MM.1S (cell line): Measurements from ENCODE around the gene RBM28.

ENCODE experiments used
- DNase-seq: peaks from one replicate; pipeline ENCODE4 v3.0.0-alpha.2; 2015
- H2AFZ ChIP-seq: fragments of 300-600 bp; sonication (generic); 2 replicates; pipeline ENCODE4 v1.6.0; 2016; ENCODE audit warnings: antibody characterized with exemption, low read length
- H3F3A ChIP-seq: fragments of 300-600 bp; sonication (generic); 2 replicates; pipeline ENCODE4 v1.6.1; 2016; ENCODE audit warnings: mild to moderate bottlenecking, antibody characterized with exemption, low read length, moderate library complexity, mixed read lengths; ENCODE audit not compliant: insufficient read depth
- H3K27ac ChIP-seq: fragments of 300-600 bp; sonication (generic); 2 replicates; pipeline ENCODE4 v1.5.1; 2016; ENCODE audit warnings: mild to moderate bottlenecking, low read length
- H3K27me3 ChIP-seq: fragments of 300-600 bp; sonication (generic); replicated peaks from 2 replicates; pipeline ENCODE4 v1.6.0; 2016; ENCODE audit warnings: low read length; ENCODE audit not compliant: insufficient read depth
- H3K36me3 ChIP-seq: fragments of 300-600 bp; sonication (generic); replicated peaks from 2 replicates; pipeline ENCODE4 v1.6.1; 2016; ENCODE audit warnings: mild to moderate bottlenecking, low read length, mixed read lengths; ENCODE audit not compliant: insufficient read depth
- H3K4me1 ChIP-seq: fragments of 300-600 bp; sonication (generic); 2 replicates; pipeline ENCODE4 v1.6.1; 2016; ENCODE audit warnings: low read length, mixed read lengths
- H3K4me2 ChIP-seq: fragments of 300-600 bp; sonication (generic); 2 replicates; pipeline ENCODE4 v1.6.0; 2016; ENCODE audit warnings: low read depth, low read length
- H3K4me3 ChIP-seq: fragments of 300-600 bp; sonication (generic); 2 replicates; pipeline ENCODE4 v1.5.1; 2016; ENCODE audit warnings: low read length, mixed read lengths
- H3K79me2 ChIP-seq: fragments of 300-600 bp; sonication (generic); 2 replicates; pipeline ENCODE4 v1.6.1; 2016; ENCODE audit warnings: mixed run types, low read length, mixed read lengths
- H3K9ac ChIP-seq: fragments of 300-600 bp; sonication (generic); 2 replicates; pipeline ENCODE4 v1.6.1; 2016; ENCODE audit warnings: low read length, mixed read lengths
- H3K9me2 ChIP-seq: fragments of 300-600 bp; sonication (generic); replicated peaks from 2 replicates; pipeline ENCODE4 v1.6.1; 2016; ENCODE audit warnings: mild to moderate bottlenecking, low read length, mixed read lengths; ENCODE audit not compliant: insufficient read depth
- H3K9me3 ChIP-seq: fragments of 300-600 bp; sonication (generic); replicated peaks from 2 replicates; pipeline ENCODE4 v1.6.1; 2016; ENCODE audit warnings: mild to moderate bottlenecking, low read length, mixed read lengths; ENCODE audit not compliant: insufficient read depth
- H4K20me1 ChIP-seq: fragments of 300-600 bp; sonication (generic); 2 replicates; pipeline ENCODE4 v1.6.1; 2016; ENCODE audit warnings: mild to moderate bottlenecking, low read length, moderate library complexity, mixed read lengths; ENCODE audit not compliant: insufficient read depth
- CTCF ChIP-seq: fragments of 300-600 bp; sonication (generic); IDR thresholded peaks from 2 replicates; pipeline ENCODE4 v1.5.1; 2016; ENCODE audit warnings: antibody characterized with exemption, low read length, mixed read lengths
- EZH2 ChIP-seq: fragments of 300-600 bp; sonication (generic); optimal IDR thresholded peaks from 2 replicates; pipeline ENCODE3; 2017; ENCODE audit warnings: low read depth, mild to moderate bottlenecking, antibody characterized with exemption, low read length, mixed read lengths
- EZH2phosphoT487 ChIP-seq: fragments of 300-600 bp; sonication (generic); IDR thresholded peaks from 2 replicates; pipeline ENCODE4 v1.6.1; 2018; ENCODE audit warnings: antibody characterized with exemption, low read length

Gene RBM28

GRCh38 chr7:128310499-128310898, 33.2 kb downstream of the RBM28 start:
- DNase-seq = no peak
- H3K4me2 ChIP-seq = no peak overlapping the region
- H3K27me3 ChIP-seq = no peaks in the 10 kb centered on the region
- no peaks in the 10 kb centered on the region for H4K20me1 ChIP-seq
- peaks cover 14% of the 10 kb centered on the region; the same call in 1 of the 2 replicates for H3K36me3 ChIP-seq
- H3K4me1 ChIP-seq = no peaks in the 10 kb centered on the region
- no peak overlapping the region for H3K4me3 ChIP-seq
- H2AFZ ChIP-seq = no peak overlapping the region
- H3K9ac ChIP-seq = no peak overlapping the region
- H3K79me2 ChIP-seq = no peaks in the 10 kb centered on the region
- H3F3A ChIP-seq = no peaks in the 10 kb centered on the region
- no peaks in the 10 kb centered on the region for H3K9me2 ChIP-seq
- TF ChIP-seq EZH2 (no peak), EZH2phosphoT487 (no peak), CTCF (no peak)
- no peaks in the 10 kb centered on the region for H3K9me3 ChIP-seq
- no peak overlapping the region for H3K27ac ChIP-seq

GRCh38 chr7:128309976-128310375, 33.7 kb downstream of the RBM28 start:
- Histone ChIP-seq H3K27ac (no peak overlapping the region), H3K4me3 (no peak overlapping the region), H3K4me2 (no peak overlapping the region), H2AFZ (no peak overlapping the region), H3K27me3 (no peaks in the 10 kb centered on the region), H3K36me3 (peaks cover 11% of the 10 kb centered on the region; the same call in 1 of the 2 replicates), H4K20me1 (no peaks in the 10 kb centered on the region), H3F3A (no peaks in the 10 kb centered on the region), H3K4me1 (no peaks in the 10 kb centered on the region), H3K9me2 (no peaks in the 10 kb centered on the region), H3K79me2 (no peaks in the 10 kb centered on the region), H3K9ac (no peak overlapping the region), H3K9me3 (no peaks in the 10 kb centered on the region)
- no peak for TF ChIP-seq CTCF
- no peak for DNase-seq

- Histone ChIP-seq H3K36me3 (peaks cover 5% of the 10 kb centered on the region; the same call in 1 of the 2 replicates), H3K9me2 (no peaks in the 10 kb centered on the region), H3K27ac (no peak overlapping the region), H3K9me3 (no peaks in the 10 kb centered on the region), H3K4me1 (no peaks in the 10 kb centered on the region), H3F3A (no peaks in the 10 kb centered on the region), H3K4me2 (no peak overlapping the region), H3K4me3 (no peak overlapping the region), H4K20me1 (no peaks in the 10 kb centered on the region), H2AFZ (no peak overlapping the region), H3K27me3 (no peaks in the 10 kb centered on the region), H3K79me2 (no peaks in the 10 kb centered on the region), H3K9ac (no peak overlapping the region)
- no peak for DNase-seq
- no peak for TF ChIP-seq EZH2phosphoT487
- TF ChIP-seq EZH2 = no peak
- TF ChIP-seq CTCF = no peak
Measured at GRCh38 chr7:128309124-128309523, 34.6 kb downstream of the RBM28 start.
